ENCODE data around the gene MYLIP. TPM values are rescaled to one million over a fixed set of nuclear protein-coding genes. Genes with fewer than 3 reads are reported as not detected.

Gene MYLIP
- total and polyA plus RNA-seq, 2 experiments from 2014 or later, result 26.7 to 33.8 TPM

DNA sequence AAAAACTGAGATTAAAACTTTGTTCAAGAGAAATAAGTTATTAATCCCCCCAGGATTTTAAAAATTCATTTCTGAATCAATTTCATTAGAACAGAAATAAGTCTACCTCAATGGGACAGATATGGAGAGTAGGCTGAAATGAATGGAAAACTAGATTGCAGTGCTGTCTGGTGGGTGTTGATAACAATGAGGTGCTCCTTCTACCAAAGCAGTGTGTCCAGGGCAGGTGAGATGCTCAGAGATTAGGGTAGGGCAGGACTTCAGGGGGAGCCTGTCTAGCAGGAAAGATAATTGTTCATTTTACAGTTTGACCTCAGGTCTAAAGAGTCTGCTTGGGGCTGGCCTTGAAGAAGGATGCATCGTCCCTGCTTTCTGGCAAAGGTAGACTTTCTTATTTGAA lies 38.0 kb upstream of the MYLIP start:
- Mint-ChIP-seq H3K36me3 (ENCODE audit: low read depth) (no peaks in the 10 kb centered on the region), H3K27ac (no peak overlapping the region), H3K27me3 (ENCODE audit: insufficient read depth, low read depth, poor library complexity) (peaks cover 4% of the 10 kb centered on the region), H3K9me3 (no peaks in the 10 kb centered on the region), H3K4me3 (no peak overlapping the region), H3K4me1 (no peaks in the 10 kb centered on the region; the same call in 2 of the 3 replicates)
- DNase-seq (ENCODE audit: low spot score) (no peak), ATAC-seq (no peak)
- Histone ChIP-seq H3K27ac (ENCODE audit: low read depth) (no peak overlapping the region), H3K36me3 (ENCODE audit: insufficient read depth) (no peaks in the 10 kb centered on the region), H4K20me1 (replicated peaks; ENCODE audit: insufficient read depth) (no peaks in the 10 kb centered on the region), H3K4me1 (ENCODE audit: insufficient read depth) (no peaks in the 10 kb centered on the region), H3K4me2 (no peak overlapping the region), H3K79me2 (replicated peaks; ENCODE audit: insufficient read depth) (no peaks in the 10 kb centered on the region), H2AFZ (no peak overlapping the region), H3K9me2 (ENCODE audit: insufficient read depth) (peaks cover 4% of the 10 kb centered on the region; the same call in 1 of the 2 replicates), H3F3A (replicated peaks; ENCODE audit: low read depth) (no peaks in the 10 kb centered on the region), H3K27me3 (ENCODE audit: insufficient read depth) (no peaks in the 10 kb centered on the region), H3K4me3 (no peak overlapping the region)
- TF ChIP-seq EZH2phosphoT487 (IDR thresholded peaks at IDR 0.05; ENCODE audit: unreplicated experiment) (no peak), EZH2 (IDR thresholded peaks at IDR 0.05; ENCODE audit: low read depth, unreplicated experiment) (no peak), STAT1 (IDR thresholded peaks at IDR 0.05; ENCODE audit: unreplicated experiment) (no peak), CREB1 (CRISPR knock-in tag; IDR thresholded peaks at IDR 0.05; ENCODE audit: low read depth) (no peak), ZNF331 (CRISPR knock-in tag; IDR thresholded peaks at IDR 0.05; ENCODE audit: low read depth) (no peak), ZNF114 (CRISPR knock-in tag; IDR thresholded peaks at IDR 0.05) (no peak), POLR2AphosphoS5 (IDR thresholded peaks at IDR 0.05; ENCODE audit: low read depth) (no peak), NANOG (IDR thresholded peaks at IDR 0.05; ENCODE audit: borderline replicate concordance) (no peak), JUNB (IDR thresholded peaks at IDR 0.05; ENCODE audit: unreplicated experiment) (no peak), ETS1 (IDR thresholded peaks at IDR 0.05) (no peak), ZNF462 (CRISPR knock-in tag; IDR thresholded peaks at IDR 0.05) (no peak)
- TF ChIP-seq, protein P1, sequence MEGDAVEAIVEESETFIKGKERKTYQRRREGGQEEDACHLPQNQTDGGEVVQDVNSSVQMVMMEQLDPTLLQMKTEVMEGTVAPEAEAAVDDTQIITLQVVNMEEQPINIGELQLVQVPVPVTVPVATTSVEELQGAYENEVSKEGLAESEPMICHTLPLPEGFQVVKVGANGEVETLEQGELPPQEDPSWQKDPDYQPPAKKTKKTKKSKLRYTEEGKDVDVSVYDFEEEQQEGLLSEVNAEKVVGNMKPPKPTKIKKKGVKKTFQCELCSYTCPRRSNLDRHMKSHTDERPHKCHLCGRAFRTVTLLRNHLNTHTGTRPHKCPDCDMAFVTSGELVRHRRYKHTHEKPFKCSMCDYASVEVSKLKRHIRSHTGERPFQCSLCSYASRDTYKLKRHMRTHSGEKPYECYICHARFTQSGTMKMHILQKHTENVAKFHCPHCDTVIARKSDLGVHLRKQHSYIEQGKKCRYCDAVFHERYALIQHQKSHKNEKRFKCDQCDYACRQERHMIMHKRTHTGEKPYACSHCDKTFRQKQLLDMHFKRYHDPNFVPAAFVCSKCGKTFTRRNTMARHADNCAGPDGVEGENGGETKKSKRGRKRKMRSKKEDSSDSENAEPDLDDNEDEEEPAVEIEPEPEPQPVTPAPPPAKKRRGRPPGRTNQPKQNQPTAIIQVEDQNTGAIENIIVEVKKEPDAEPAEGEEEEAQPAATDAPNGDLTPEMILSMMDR (conservative IDR thresholded peaks at IDR 0.05; ENCODE audit: low read depth in 2 of 2), result no peak
- TF ChIP-seq, protein P2, sequence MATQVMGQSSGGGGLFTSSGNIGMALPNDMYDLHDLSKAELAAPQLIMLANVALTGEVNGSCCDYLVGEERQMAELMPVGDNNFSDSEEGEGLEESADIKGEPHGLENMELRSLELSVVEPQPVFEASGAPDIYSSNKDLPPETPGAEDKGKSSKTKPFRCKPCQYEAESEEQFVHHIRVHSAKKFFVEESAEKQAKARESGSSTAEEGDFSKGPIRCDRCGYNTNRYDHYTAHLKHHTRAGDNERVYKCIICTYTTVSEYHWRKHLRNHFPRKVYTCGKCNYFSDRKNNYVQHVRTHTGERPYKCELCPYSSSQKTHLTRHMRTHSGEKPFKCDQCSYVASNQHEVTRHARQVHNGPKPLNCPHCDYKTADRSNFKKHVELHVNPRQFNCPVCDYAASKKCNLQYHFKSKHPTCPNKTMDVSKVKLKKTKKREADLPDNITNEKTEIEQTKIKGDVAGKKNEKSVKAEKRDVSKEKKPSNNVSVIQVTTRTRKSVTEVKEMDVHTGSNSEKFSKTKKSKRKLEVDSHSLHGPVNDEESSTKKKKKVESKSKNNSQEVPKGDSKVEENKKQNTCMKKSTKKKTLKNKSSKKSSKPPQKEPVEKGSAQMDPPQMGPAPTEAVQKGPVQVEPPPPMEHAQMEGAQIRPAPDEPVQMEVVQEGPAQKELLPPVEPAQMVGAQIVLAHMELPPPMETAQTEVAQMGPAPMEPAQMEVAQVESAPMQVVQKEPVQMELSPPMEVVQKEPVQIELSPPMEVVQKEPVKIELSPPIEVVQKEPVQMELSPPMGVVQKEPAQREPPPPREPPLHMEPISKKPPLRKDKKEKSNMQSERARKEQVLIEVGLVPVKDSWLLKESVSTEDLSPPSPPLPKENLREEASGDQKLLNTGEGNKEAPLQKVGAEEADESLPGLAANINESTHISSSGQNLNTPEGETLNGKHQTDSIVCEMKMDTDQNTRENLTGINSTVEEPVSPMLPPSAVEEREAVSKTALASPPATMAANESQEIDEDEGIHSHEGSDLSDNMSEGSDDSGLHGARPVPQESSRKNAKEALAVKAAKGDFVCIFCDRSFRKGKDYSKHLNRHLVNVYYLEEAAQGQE (IDR thresholded peaks at IDR 0.05; ENCODE audit: unreplicated experiment), result no peak
